Suprapubic skin (tissue), 3 donors: ENCODE results near the gene LTA4H.

Source experiments
- CTCF ChIP-seq, 2 donors: fragments of 200-600 bp in 1 of 2; fragments of 450-650 bp in 1 of 2; sonication (generic) in 1 of 2; IDR thresholded peaks; one replicate each; pipeline ENCODE4 v1.5.1; 2016 to 2019; ENCODE audit warnings: antibody characterized with exemption in 2 of 2, mild to moderate bottlenecking in 1 of 2, moderate library complexity in 1 of 2
- POLR2A ChIP-seq, 2 donors: fragments of 450-650 bp; IDR thresholded peaks; one replicate each; pipeline ENCODE4 v1.6.1; 2017; ENCODE audit warnings: antibody characterized with exemption in 2 of 2, mild to moderate bottlenecking in 2 of 2, moderate library complexity in 2 of 2

- TF ChIP-seq POLR2A (IDR thresholded peaks at IDR 0.05) (no peak), CTCF (IDR thresholded peaks at IDR 0.05) (no peak)
Observed at GRCh38 chr12:95980437-95980836, 55.0 kb downstream of the LTA4H start.
